ENCODE measurements around the gene FBXW7.

- TF ChIP-seq CTCF (IDR thresholded peaks at IDR 0.05), result no peak
- no peak for TF ChIP-seq POLR2A (IDR thresholded peaks at IDR 0.05)
Measured at GRCh38 chr4:152309418-152309817, 226.5 kb downstream of the FBXW7 start.
